Vagina (tissue), 2 donors: Measurements from ENCODE around the gene RNF112. TPM values are rescaled to one million over a fixed set of nuclear protein-coding genes. Genes with fewer than 3 reads are reported as not detected.
A peak's percentile ranks its signal among the peaks of the same experiment; 100 is the strongest.
"Not testable (repeated sequence)": the region's sequence is repeated elsewhere in the genome, so short reads cannot be mapped to it uniquely, and the experiment has no call there.

Experiments
- DNase-seq, 2 donors: peaks; one replicate each; pipeline ENCODE4 v3.0.0-alpha.2; 2017; ENCODE audit errors: extremely low spot score in 2 of 2
- H3K27ac ChIP-seq: fragments of 200-600 bp; sonication (generic); one replicate; pipeline ENCODE4 v1.5.1; 2019
- H3K27me3 ChIP-seq: fragments of 200-600 bp; sonication (generic); one replicate; pipeline ENCODE4 v1.5.1; 2019
- H3K36me3 ChIP-seq, 2 donors: fragments of 200-600 bp; sonication (generic); one replicate each; pipeline ENCODE4 v1.5.1; 2017 to 2019
- H3K4me1 ChIP-seq: fragments of 200-600 bp; sonication (generic); one replicate; pipeline ENCODE4 v1.5.1; 2019
- H3K4me3 ChIP-seq, 2 donors: fragments of 200-600 bp; sonication (generic); 1 replicate in 1 of 2; 2 replicates in 1 of 2; pipeline ENCODE4 v1.5.1; 2016 to 2019
- H3K9me3 ChIP-seq: fragments of 200-600 bp; sonication (generic); one replicate; pipeline ENCODE4 v1.5.1; 2019
- CTCF ChIP-seq, 3 experiments: fragments of 450-650 bp in 2 of 3; fragments of 200-600 bp in 1 of 3; sonication (generic) in 1 of 3; IDR thresholded peaks; one replicate each; pipeline ENCODE4 v1.5.1; 2017 to 2019; ENCODE audit warnings: antibody characterized with exemption in 3 of 3, mild to moderate bottlenecking in 2 of 3, moderate library complexity in 2 of 3
- POLR2A ChIP-seq, 2 donors: fragments of 450-650 bp; IDR thresholded peaks; one replicate each; pipeline ENCODE4 v1.6.1; 2017; ENCODE audit warnings: antibody characterized with exemption in 2 of 2, mild to moderate bottlenecking in 2 of 2, moderate library complexity in 2 of 2
- POLR2AphosphoS5 ChIP-seq, 2 donors: sonication (generic); formaldehyde crosslinking; IDR thresholded peaks; one replicate each; pipeline ENCODE4 v1.9.0; 2017; ENCODE audit warnings: antibody characterized with exemption in 2 of 2, mild to moderate bottlenecking in 2 of 2, low read depth in 1 of 2; ENCODE audit not compliant: insufficient read depth in 1 of 2
- intact Hi-C: fragments of 100-400 bp; cut with DNase I; formaldehyde crosslinking; loops from one replicate; pipeline ENCODE4 v1.15.1; 2023
- total RNA-seq: library from RNA; depleted of rRNA; stranded (reverse); fragments of >200 nt; gene quantifications from one replicate; pipeline ENCODE4 v1.2.3, GENCODE V29; 2016

The RNF112 gene
- total RNA-seq, 1 donor from 2014 or later, result 1.5 TPM

GRCh38 chr17:19457830-19458271, 46.8 kb downstream of the RNF112 start:
- no peaks in the 10 kb centered on the region for H3K27me3 ChIP-seq
- H3K4me3 ChIP-seq, result no peak overlapping the region
- H3K36me3 ChIP-seq, result no peaks in the 10 kb centered on the region
- H3K9me3 ChIP-seq, result no peaks in the 10 kb centered on the region
- intact Hi-C loops, result no loop called here
- peak; percentile 52 to 72 for DNase-seq
- peaks cover 26% of the 10 kb centered on the region for H3K4me1 ChIP-seq
- TF ChIP-seq POLR2A (IDR thresholded peaks at IDR 0.05) (no peak), POLR2AphosphoS5 (IDR thresholded peaks at IDR 0.05; ENCODE audit: insufficient read depth in 1 of 2, low read depth in 1 of 2) (no peak)
- no peak overlapping the region for H3K27ac ChIP-seq

GRCh38 chr17:19458481-19458880, 47.4 kb downstream of the RNF112 start:
- intact Hi-C loops, H3K27me3 ChIP-seq, H3K36me3 ChIP-seq, H3K27ac ChIP-seq, H3K9me3 ChIP-seq, H3K4me3 ChIP-seq: not testable (repeated sequence)
- DNase-seq, result peak; percentile 7 to 25
- peaks cover 32% of the 10 kb centered on the region for H3K4me1 ChIP-seq

- H3K4me1 ChIP-seq, result peaks cover 38% of the 10 kb centered on the region
- peak in 1 of 2 donors; percentile 2 for DNase-seq
- H3K27me3 ChIP-seq, H3K36me3 ChIP-seq, intact Hi-C loops, H3K4me3 ChIP-seq, H3K27ac ChIP-seq, H3K9me3 ChIP-seq: not testable (repeated sequence)
Observed at GRCh38 chr17:19459018-19459655, 48.1 kb downstream of the RNF112 start.

- intact Hi-C loops, result no loop called here
- peaks cover 51% of the 10 kb centered on the region for H3K4me1 ChIP-seq
Observed at GRCh38 chr17:19460700-19461099, 49.7 kb downstream of the RNF112 start.

GRCh38 chr17:19461116-19461515, 50.1 kb downstream of the RNF112 start:
- peak overlapping the region; percentile 78 for H3K27ac ChIP-seq

More at GRCh38 chr17:19460700-19461099, 49.7 kb downstream of the RNF112 start:
- H3K27me3 ChIP-seq, result no peaks in the 10 kb centered on the region
- no peak overlapping the region for H3K4me3 ChIP-seq
- peak overlapping the region; percentile 78 for H3K27ac ChIP-seq
- H3K36me3 ChIP-seq, result no peaks in the 10 kb centered on the region
- TF ChIP-seq POLR2AphosphoS5 (IDR thresholded peaks at IDR 0.05; ENCODE audit: insufficient read depth in 1 of 2, low read depth in 1 of 2) (no peak), POLR2A (IDR thresholded peaks at IDR 0.05) (no peak), CTCF (IDR thresholded peaks at IDR 0.05) (no peak)
- no peaks in the 10 kb centered on the region for H3K9me3 ChIP-seq
- DNase-seq, result peak in 1 of 2 donors; percentile 84

GRCh38 chr17:19461681-19462080, 50.6 kb downstream of the RNF112 start:
- intact Hi-C loops, result no loop called here
- peak in 1 of 2 donors; percentile 40 for DNase-seq
- Histone ChIP-seq H3K36me3 (no peaks in the 10 kb centered on the region), H3K4me1 (peaks cover 48% of the 10 kb centered on the region), H3K27me3 (no peaks in the 10 kb centered on the region), H3K27ac (peak overlapping the region; percentile 78), H3K9me3 (no peaks in the 10 kb centered on the region), H3K4me3 (no peak overlapping the region)
- TF ChIP-seq POLR2A (IDR thresholded peaks at IDR 0.05) (no peak), POLR2AphosphoS5 (IDR thresholded peaks at IDR 0.05; ENCODE audit: insufficient read depth in 1 of 2, low read depth in 1 of 2) (no peak), CTCF (IDR thresholded peaks at IDR 0.05) (no peak)

More at GRCh38 chr17:19461116-19461515, 50.1 kb downstream of the RNF112 start:
- H3K36me3 ChIP-seq, result no peaks in the 10 kb centered on the region
- no peak overlapping the region for H3K4me3 ChIP-seq
- TF ChIP-seq POLR2AphosphoS5 (IDR thresholded peaks at IDR 0.05; ENCODE audit: insufficient read depth in 1 of 2, low read depth in 1 of 2), result no peak
- H3K27me3 ChIP-seq, result no peaks in the 10 kb centered on the region
- H3K4me1 ChIP-seq, result peaks cover 51% of the 10 kb centered on the region
- no peak for DNase-seq
- no peaks in the 10 kb centered on the region for H3K9me3 ChIP-seq
- intact Hi-C loops, result no loop called here

- peak overlapping the region; percentile 67 for H3K27ac ChIP-seq
- H3K9me3 ChIP-seq, intact Hi-C loops, H3K36me3 ChIP-seq, H3K27me3 ChIP-seq, H3K4me3 ChIP-seq, DNase-seq: not testable (repeated sequence)
- peaks cover 47% of the 10 kb centered on the region for H3K4me1 ChIP-seq
Observed at GRCh38 chr17:19462456-19463035, 51.5 kb downstream of the RNF112 start.
